ENCODE results near the gene IZUMO4. TPM values are rescaled to one million over a fixed set of nuclear protein-coding genes. Genes with fewer than 3 reads are reported as not detected.
"Not testable (repeated sequence)": the region's sequence is repeated elsewhere in the genome, so short reads cannot be mapped to it uniquely, and the experiment has no call there.

The IZUMO4 gene
- total RNA-seq, 1 donor from 2014 or later: 5.2 TPM

- ATAC-seq: no peak
- no peak for DNase-seq (ENCODE audit: low spot score)
Measured at GRCh38 chr19:2122251-2122650, 25.5 kb downstream of the IZUMO4 start.

- no peak for ATAC-seq
Measured at GRCh38 chr19:2122982-2123381, 26.3 kb downstream of the IZUMO4 start.

GRCh38 chr19:2123682-2124387 lies 27.1 kb downstream of the IZUMO4 start:
- ATAC-seq: peak; percentile 39
- no peak for DNase-seq (ENCODE audit: low spot score)

More at GRCh38 chr19:2122982-2123381, 26.3 kb downstream of the IZUMO4 start:
- DNase-seq (ENCODE audit: low spot score): no peak

GRCh38 chr19:2126879-2127518 lies 30.3 kb downstream of the IZUMO4 start:
- DNase-seq (ENCODE audit: low spot score) (no peak), ATAC-seq (no peak)

GRCh38 chr19:2127758-2128157 lies 31.0 kb downstream of the IZUMO4 start:
- ATAC-seq (no peak), DNase-seq (ENCODE audit: low spot score) (no peak)

GRCh38 chr19:2128252-2128651 lies 31.5 kb downstream of the IZUMO4 start:
- not testable (repeated sequence) for DNase-seq (ENCODE audit: low spot score); ATAC-seq

GRCh38 chr19:2129022-2129421 lies 32.3 kb downstream of the IZUMO4 start:
- no peak for ATAC-seq

GRCh38 chr19:2129486-2129885 lies 32.8 kb downstream of the IZUMO4 start:
- no peak for DNase-seq (ENCODE audit: low spot score)
- ATAC-seq: no peak

More at GRCh38 chr19:2129022-2129421, 32.3 kb downstream of the IZUMO4 start:
- no peak for DNase-seq (ENCODE audit: low spot score)

- DNase-seq (ENCODE audit: low spot score) (no peak), ATAC-seq (no peak)
Measured at GRCh38 chr19:2129892-2130770, 33.4 kb downstream of the IZUMO4 start.

GRCh38 chr19:2131012-2131975 lies 34.6 kb downstream of the IZUMO4 start:
- DNase-seq (ENCODE audit: low spot score); ATAC-seq: not testable (repeated sequence)

GRCh38 chr19:2132191-2132590 lies 35.5 kb downstream of the IZUMO4 start:
- ATAC-seq (no peak), DNase-seq (ENCODE audit: low spot score) (no peak)

GRCh38 chr19:2132731-2133490 lies 36.2 kb downstream of the IZUMO4 start:
- ATAC-seq (peak; percentile 88), DNase-seq (ENCODE audit: low spot score) (peak; percentile 75)

GRCh38 chr19:2135474-2136402 lies 39.0 kb downstream of the IZUMO4 start:
- DNase-seq (ENCODE audit: low spot score): peak; percentile 63
- peak; percentile 67 for ATAC-seq

- DNase-seq (ENCODE audit: low spot score): no peak
Measured at GRCh38 chr19:2136796-2137195, 40.1 kb downstream of the IZUMO4 start.

GRCh38 chr19:2138061-2138728 lies 41.5 kb downstream of the IZUMO4 start:
- ATAC-seq (peak; percentile 43), DNase-seq (ENCODE audit: low spot score) (peak; percentile 47)

More at GRCh38 chr19:2136796-2137195, 40.1 kb downstream of the IZUMO4 start:
- ATAC-seq: no peak

- DNase-seq (ENCODE audit: low spot score) (no peak), ATAC-seq (no peak)
Measured at GRCh38 chr19:2139385-2140137, 42.8 kb downstream of the IZUMO4 start.

GRCh38 chr19:2140138-2140569 lies 43.4 kb downstream of the IZUMO4 start:
- ATAC-seq: no peak
- DNase-seq (ENCODE audit: low spot score): no peak

Data from left lobe of liver (tissue), 2 donors.